Ishikawa (cell line): ENCODE measurements around the gene LRRC36.

Experiments
- FOXM1 ChIP-seq: IDR thresholded peaks from 2 replicates; pipeline ENCODE4 v1.6.1; 2012; ENCODE audit warnings: low read depth, borderline replicate concordance
- TAF1 ChIP-seq: IDR thresholded peaks from 2 replicates; pipeline ENCODE4 v1.6.1; 2012; ENCODE audit warnings: low read depth, mild to moderate bottlenecking

- TF ChIP-seq FOXM1 = no peak
- no peak for TF ChIP-seq TAF1
Observed at GRCh38 chr16:67281536-67282446, 44.8 kb upstream of the LRRC36 start.
